ENCODE data around the gene ZFHX3. TPM values are rescaled to one million over a fixed set of nuclear protein-coding genes. Genes with fewer than 3 reads are reported as not detected.

ZFHX3 gene
- polyA plus RNA-seq, 1 donor (not counting 4 experiments of a cell fraction or from before 2014, with no cell fraction given): 1.2 TPM

GRCh38 chr16:72840631-72841381 lies 207.1 kb downstream of the ZFHX3 start:
- Histone ChIP-seq H3K27me3 (ENCODE audit: control insufficient read depth, extremely low read depth, insufficient read depth, low read length) (no peaks in the 10 kb centered on the region), H3K4me1 (ENCODE audit: control insufficient read depth, extremely low read depth, insufficient read depth, low read length) (no peaks in the 10 kb centered on the region), H4K20me1 (ENCODE audit: control insufficient read depth, extremely low read depth, insufficient read depth, low read length) (no peaks in the 10 kb centered on the region), H2AFZ (ENCODE audit: control insufficient read depth, low read length) (no peak overlapping the region), H3K4me2 (ENCODE audit: control insufficient read depth, extremely low read depth, insufficient read depth, low read depth, low read length) (no peak overlapping the region), H3K79me2 (ENCODE audit: control insufficient read depth, insufficient read depth, low read length) (no peaks in the 10 kb centered on the region), H3K4me3 (ENCODE audit: control insufficient read depth in 2 of 3, extremely low read depth in 1 of 3, insufficient read depth in 2 of 3, low read depth in 1 of 3, low read length in 3 of 3) (no peak overlapping the region), H3K36me3 (ENCODE audit: control insufficient read depth in 2 of 2, extremely low read depth in 1 of 2, insufficient read depth in 2 of 2, low read length in 2 of 2) (no peaks in the 10 kb centered on the region), H3K27ac (ENCODE audit: control insufficient read depth, insufficient read depth, low read length) (no peak overlapping the region), H3K9me1 (ENCODE audit: control insufficient read depth, extremely low read depth, insufficient read depth, low read length) (no peaks in the 10 kb centered on the region), H3K9ac (ENCODE audit: control insufficient read depth, extremely low read depth, insufficient read depth, low read length) (no peak overlapping the region), H3K9me3 (ENCODE audit: control insufficient read depth, low read depth, low read length) (no peaks in the 10 kb centered on the region)
- TF ChIP-seq CTCF (optimal IDR thresholded peaks at IDR 0.05 in 1 of 3, IDR thresholded peaks at IDR 0.05 in 1 of 3, conservative IDR thresholded peaks at IDR 0.05 in 1 of 3; ENCODE audit: extremely low read depth in 1 of 3, insufficient read depth in 2 of 3, low read length in 3 of 3) (no peak), EZH2 (IDR thresholded peaks at IDR 0.05; ENCODE audit: low read length) (no peak)
- dilution Hi-C loops (cut with MboI; ENCODE audit: extremely low pct_ligation_motif_present, low sequenced_read_pairs): no loop called here
- no peak for DNase-seq (ENCODE audit: low read depth, low spot score)
- no peak for FAIRE-seq

GRCh38 chr16:72838951-72839350 lies 209.0 kb downstream of the ZFHX3 start:
- H3K9ac ChIP-seq (ENCODE audit: control insufficient read depth, extremely low read depth, insufficient read depth, low read length): no peak overlapping the region
- no peaks in the 10 kb centered on the region for H3K9me3 ChIP-seq (ENCODE audit: control insufficient read depth, low read depth, low read length)
- H3K27me3 ChIP-seq (ENCODE audit: control insufficient read depth, extremely low read depth, insufficient read depth, low read length): no peaks in the 10 kb centered on the region
- no peaks in the 10 kb centered on the region for H4K20me1 ChIP-seq (ENCODE audit: control insufficient read depth, extremely low read depth, insufficient read depth, low read length)
- no peak overlapping the region for H3K4me2 ChIP-seq (ENCODE audit: control insufficient read depth, extremely low read depth, insufficient read depth, low read depth, low read length)
- H3K4me3 ChIP-seq (ENCODE audit: control insufficient read depth in 2 of 3, extremely low read depth in 1 of 3, insufficient read depth in 2 of 3, low read depth in 1 of 3, low read length in 3 of 3): no peak overlapping the region
- H3K9me1 ChIP-seq (ENCODE audit: control insufficient read depth, extremely low read depth, insufficient read depth, low read length): no peaks in the 10 kb centered on the region
- H3K27ac ChIP-seq (ENCODE audit: control insufficient read depth, insufficient read depth, low read length): no peak overlapping the region
- H3K36me3 ChIP-seq (ENCODE audit: control insufficient read depth in 2 of 2, extremely low read depth in 1 of 2, insufficient read depth in 2 of 2, low read length in 2 of 2): no peaks in the 10 kb centered on the region
- H3K4me1 ChIP-seq (ENCODE audit: control insufficient read depth, extremely low read depth, insufficient read depth, low read length): no peaks in the 10 kb centered on the region
- dilution Hi-C loops (cut with MboI; ENCODE audit: extremely low pct_ligation_motif_present, low sequenced_read_pairs): no loop called here
- H2AFZ ChIP-seq (ENCODE audit: control insufficient read depth, low read length): no peak overlapping the region
- FAIRE-seq (no peak), DNase-seq (ENCODE audit: low read depth, low spot score) (no peak)
- TF ChIP-seq CTCF (optimal IDR thresholded peaks at IDR 0.05 in 1 of 3, IDR thresholded peaks at IDR 0.05 in 1 of 3, conservative IDR thresholded peaks at IDR 0.05 in 1 of 3; ENCODE audit: extremely low read depth in 1 of 3, insufficient read depth in 2 of 3, low read length in 3 of 3): no peak
- TF ChIP-seq EZH2 (IDR thresholded peaks at IDR 0.05; ENCODE audit: low read length): no peak
- H3K79me2 ChIP-seq (ENCODE audit: control insufficient read depth, insufficient read depth, low read length): no peaks in the 10 kb centered on the region
